HG03280 (cell line): ENCODE results near the gene TBC1D22A.

Experiments
- ATAC-seq: cut with Tn5 transposase; IDR thresholded peaks from one replicate; pipeline ENCODE4 v1.9.1; 2021; ENCODE audit warnings: mild to moderate bottlenecking, moderate library complexity; ENCODE audit not compliant: unreplicated experiment

The TBC1D22A gene

GRCh38 chr22:46900549-46900948 lies 138.1 kb downstream of the TBC1D22A start:
- no peak for ATAC-seq

- no peak for ATAC-seq
These were observed 140.0 kb downstream of the TBC1D22A start for GRCh38 chr22:46902436-46902835.

- no peak for ATAC-seq
These were observed 140.8 kb downstream of the TBC1D22A start for GRCh38 chr22:46902998-46903916.

GRCh38 chr22:46905415-46905814 lies 143.0 kb downstream of the TBC1D22A start:
- ATAC-seq = no peak

- ATAC-seq = no peak
These were observed 143.4 kb downstream of the TBC1D22A start for GRCh38 chr22:46905834-46906233.

GRCh38 chr22:46906326-46907045 lies 144.0 kb downstream of the TBC1D22A start:
- no peak for ATAC-seq

- ATAC-seq = no peak
These were observed 145.1 kb downstream of the TBC1D22A start for GRCh38 chr22:46907241-46908215.

GRCh38 chr22:46908641-46909107 lies 146.2 kb downstream of the TBC1D22A start:
- ATAC-seq = no peak

- ATAC-seq = no peak
These were observed 147.0 kb downstream of the TBC1D22A start for GRCh38 chr22:46909237-46910030.

GRCh38 chr22:46910624-46911023 lies 148.2 kb downstream of the TBC1D22A start:
- no peak for ATAC-seq

- ATAC-seq = no peak
These were observed 148.9 kb downstream of the TBC1D22A start for GRCh38 chr22:46911346-46911745.

- no peak for ATAC-seq
These were observed 150.9 kb downstream of the TBC1D22A start for GRCh38 chr22:46913351-46913750.

- ATAC-seq = no peak
These were observed 152.0 kb downstream of the TBC1D22A start for GRCh38 chr22:46914481-46914880.

- ATAC-seq = no peak
These were observed 152.8 kb downstream of the TBC1D22A start for GRCh38 chr22:46914916-46915894.

- ATAC-seq = no peak
These were observed 153.7 kb downstream of the TBC1D22A start for GRCh38 chr22:46915950-46916730.

- no peak for ATAC-seq
These were observed 154.7 kb downstream of the TBC1D22A start for GRCh38 chr22:46916886-46917770.

GRCh38 chr22:46917771-46918101 lies 155.3 kb downstream of the TBC1D22A start:
- ATAC-seq = no peak
